GM18508 (cell line): ENCODE results near the gene FOXM1.
"Not testable (repeated sequence)": the region's sequence is repeated elsewhere in the genome, so short reads cannot be mapped to it uniquely, and the experiment has no call there.

Experiments used
- ATAC-seq: cut with Tn5 transposase; IDR thresholded peaks from one replicate; pipeline ENCODE4 v1.9.1; 2021; ENCODE audit warnings: moderate number of reproducible peaks; ENCODE audit not compliant: insufficient read depth, unreplicated experiment

The FOXM1 gene

DNA sequence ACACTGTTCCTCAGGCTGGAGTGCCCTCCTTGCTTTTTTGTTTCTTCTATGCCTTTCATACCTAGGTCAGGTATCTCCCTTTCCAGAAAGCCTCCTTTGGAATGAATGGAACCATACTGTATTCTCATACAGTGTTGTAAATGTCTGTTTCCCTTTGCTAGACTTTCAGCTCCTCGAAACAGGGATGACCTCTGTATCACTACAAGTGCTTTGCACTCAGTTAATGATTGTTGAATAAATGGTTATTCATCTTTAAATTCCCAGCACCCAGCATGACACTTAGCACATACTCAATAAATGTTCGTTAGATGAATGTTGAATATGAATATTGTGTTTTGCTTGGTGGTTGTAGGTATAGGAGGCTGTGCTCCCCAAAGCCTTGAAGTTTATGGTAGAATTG is 7.8 kb upstream of the FOXM1 start:
- ATAC-seq = no peak

DNA sequence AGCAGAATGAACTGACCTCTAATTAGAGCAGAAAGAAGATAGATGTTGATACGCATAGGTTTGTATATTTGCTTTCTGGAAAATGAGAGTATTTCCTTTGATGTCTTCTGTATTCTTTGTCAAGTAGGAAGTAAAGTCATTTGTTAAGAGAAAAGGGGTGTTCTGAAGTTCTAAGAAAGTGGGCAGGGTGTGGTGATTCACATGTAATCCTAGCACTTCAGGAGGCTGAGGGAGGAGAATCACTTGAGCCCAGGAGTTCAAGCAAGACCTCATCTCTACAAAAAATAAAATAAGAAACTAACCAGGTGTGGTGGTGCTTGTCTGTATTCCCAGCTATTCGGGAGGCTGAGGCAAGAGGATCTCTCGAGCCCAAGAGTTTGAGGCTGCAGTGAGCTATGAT is 2.9 kb upstream of the FOXM1 start:
- no peak for ATAC-seq

DNA sequence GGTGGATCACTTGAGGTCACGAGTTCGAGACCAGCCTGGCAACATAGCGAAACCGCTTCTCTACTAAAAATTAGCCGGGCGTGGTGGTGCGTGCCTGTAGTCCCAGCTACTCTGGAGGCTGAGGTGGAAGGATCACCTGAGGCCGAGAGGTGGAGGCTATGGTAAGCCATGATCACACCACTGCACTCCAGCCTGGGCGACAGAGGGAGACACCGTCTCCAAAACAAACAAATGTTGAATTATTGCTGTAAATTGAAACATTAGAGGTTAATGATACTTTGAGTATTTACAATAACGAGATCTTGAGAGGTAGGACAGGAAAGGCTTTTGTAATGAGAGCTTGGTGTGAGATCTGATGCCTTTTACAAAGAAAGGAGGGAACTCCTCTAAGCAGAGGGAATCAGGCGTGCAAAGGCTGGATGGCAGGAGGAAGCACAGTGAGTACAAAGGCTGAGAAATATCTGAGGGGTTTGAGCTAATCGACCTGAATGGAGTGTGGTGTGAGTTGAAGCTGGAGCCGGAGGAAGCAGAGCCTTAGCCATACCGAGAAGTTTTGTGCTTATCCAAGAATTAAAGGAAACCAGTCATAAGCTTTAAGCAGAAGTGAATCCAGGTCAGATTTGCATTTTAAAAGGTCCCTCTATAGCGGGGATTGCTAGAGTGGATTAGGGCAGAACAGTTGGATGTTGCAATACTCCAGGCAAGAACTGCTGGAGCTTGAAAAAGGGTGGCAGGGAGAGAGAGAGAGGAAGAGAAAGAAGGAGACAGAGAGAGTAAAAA is 1.2 kb upstream of the FOXM1 start:
- ATAC-seq = no peak

DNA sequence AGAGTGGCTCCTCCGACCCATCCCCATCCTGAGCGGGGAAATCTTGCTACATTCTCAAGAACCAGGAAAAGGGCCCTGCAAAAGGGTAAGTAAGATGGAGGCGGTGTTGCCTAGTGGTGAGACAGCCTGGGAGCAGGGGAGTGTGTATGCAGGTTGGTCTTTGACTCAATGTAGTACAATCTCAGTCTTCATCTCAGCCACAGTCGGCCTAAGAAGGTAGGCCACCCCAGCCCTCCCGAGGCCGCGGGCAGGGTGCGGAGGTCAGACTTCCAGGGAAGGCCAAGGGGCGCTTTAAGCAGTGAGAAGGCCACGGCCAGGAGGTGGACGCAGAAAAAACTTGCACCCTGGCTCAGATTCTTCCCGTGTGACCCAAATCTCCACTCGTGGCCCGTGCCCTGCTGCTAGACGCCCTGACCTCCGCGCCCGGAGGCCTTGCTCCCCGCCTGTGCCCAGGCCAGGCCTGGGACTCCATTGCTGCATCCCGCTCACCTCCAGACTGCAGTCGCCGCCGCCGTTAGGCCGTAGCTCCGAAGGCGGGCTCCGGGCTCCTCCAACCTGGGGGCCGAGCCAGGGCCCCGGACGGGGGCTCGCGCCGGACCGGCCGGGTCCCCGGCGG is 435 bp downstream of the FOXM1 start:
- no peak for ATAC-seq

DNA sequence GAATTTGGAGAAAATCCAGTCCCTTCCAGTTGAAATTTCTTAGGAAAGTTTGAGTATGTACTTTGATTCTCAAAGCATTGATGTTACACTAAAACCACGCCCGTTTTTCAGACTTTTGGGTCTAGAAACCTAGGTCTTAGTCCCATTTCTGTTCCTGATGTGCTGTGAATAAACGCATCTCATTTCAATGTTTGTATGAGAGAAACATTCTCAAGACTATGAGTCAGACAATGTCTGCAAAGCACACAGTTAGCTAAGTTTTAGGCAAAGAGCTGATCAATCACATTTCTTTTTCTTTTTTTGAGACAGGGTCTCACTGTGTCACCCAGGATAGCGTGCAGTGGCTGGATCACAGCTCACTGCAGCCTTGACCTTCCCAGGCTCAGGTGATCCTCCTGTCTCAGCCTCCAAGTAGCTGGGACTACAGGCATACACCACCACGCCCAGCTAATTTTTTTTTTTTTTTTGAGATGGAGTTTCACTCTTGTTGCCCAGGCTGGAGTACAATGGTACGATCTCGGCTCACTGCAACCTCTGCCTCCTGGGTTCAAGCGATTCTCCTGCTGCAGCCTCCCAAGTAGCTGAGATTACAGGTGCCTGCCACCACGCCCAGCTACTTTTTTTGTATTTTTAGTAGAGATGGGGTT is 7.9 kb downstream of the FOXM1 start:
- ATAC-seq = not testable (repeated sequence)

DNA sequence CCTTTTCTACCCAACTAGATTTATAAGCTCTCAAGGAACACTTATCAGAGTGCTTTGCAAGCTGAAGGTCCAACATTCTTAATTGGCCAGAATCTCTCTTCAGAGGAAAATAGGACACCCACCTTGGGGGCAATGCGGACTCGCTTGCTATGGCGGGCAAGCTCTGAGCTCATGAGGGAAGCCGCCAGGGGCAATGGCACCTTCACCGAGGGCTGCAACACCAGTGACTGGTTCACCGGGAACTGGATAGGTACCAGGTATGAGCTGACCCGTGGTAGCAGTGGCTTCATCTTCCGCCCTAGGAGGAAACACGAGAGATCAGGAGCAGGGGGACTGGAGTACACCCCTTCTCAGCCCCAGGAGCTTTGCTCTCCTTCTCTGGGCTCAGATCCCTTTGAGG is 12.8 kb downstream of the FOXM1 start:
- ATAC-seq = no peak

DNA sequence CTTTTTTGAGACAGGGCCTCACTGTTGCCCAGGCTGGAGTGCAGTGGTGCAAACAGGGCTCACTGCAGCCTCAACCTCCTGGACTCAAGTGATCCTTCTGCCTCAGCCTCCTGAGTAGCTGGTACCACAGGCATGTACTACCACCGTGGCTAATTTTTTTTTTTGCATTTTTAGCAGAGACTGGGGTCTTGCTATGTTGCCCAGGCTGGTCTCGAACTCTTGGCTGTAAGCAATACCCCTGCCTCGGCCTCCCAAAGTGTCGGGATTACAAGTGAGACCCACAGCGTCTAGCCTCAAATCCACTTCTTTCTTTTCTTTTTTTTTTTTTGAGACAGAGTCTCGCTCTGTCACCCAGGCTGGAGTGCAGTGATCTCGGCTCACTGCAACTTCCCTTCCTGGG is 13.6 kb downstream of the FOXM1 start:
- not testable (repeated sequence) for ATAC-seq

DNA sequence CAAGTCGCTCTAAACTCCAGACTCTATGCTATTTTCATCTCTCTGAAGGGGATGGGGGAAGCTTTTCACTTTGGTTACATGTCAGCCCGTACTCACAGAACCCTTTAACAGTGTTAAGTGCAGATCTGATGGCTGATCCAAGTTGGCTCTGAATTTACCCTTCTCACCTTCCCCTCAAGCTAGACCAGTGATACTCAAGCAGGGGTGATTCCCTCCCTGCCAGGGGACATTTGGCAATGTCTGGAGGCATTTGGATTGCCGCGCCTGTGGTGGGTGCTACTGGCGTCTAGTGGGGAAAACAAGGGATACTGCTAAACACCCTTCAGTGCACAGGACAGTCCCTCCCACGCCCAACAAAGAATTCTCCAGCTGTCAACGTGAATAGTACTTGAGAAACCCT is 14.1 kb downstream of the FOXM1 start:
- no peak for ATAC-seq

DNA sequence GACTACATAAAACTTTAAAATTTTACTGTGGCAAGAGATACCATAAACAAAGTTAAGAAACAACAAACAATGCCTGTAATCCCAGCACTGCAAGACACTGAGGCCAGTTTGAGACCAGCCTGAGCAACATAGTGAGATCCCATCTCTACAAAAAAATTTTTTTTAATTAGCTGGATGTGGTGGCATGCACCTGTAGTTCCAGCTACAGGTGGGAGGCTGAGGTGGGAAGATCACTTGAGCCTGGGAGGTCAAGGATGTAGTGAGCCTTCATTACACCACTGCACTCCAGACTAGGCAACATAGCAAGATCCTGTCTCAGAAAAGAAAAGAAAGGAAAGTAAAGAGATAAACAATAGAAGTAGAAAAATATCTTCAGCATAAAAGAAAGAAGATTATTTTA is 16.8 kb downstream of the FOXM1 start:
- ATAC-seq = no peak

DNA sequence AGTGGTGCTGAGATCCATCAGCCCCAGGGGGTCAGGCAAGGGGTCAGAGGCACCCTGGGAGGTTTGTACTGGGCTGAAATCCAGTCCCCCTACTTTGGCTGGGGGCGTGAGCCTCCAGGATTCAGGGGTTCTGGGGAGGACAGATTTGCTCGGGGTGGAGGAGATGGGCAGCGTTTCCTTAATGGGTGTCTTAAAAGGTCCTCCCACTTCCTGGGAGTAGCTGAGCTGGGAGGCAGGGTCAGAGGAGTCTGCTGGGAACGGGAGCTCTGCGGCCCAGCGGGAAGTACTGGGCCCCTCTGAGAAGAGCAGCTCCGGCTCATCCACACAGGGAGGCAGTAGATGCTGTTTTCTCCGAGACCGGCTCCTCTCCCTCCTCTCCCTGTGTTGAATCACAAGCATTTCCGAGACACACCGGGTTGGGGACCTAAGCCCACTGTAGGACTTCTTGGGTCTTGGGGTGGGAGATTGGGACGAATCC is 18.0 kb downstream of the FOXM1 start:
- no peak for ATAC-seq

DNA sequence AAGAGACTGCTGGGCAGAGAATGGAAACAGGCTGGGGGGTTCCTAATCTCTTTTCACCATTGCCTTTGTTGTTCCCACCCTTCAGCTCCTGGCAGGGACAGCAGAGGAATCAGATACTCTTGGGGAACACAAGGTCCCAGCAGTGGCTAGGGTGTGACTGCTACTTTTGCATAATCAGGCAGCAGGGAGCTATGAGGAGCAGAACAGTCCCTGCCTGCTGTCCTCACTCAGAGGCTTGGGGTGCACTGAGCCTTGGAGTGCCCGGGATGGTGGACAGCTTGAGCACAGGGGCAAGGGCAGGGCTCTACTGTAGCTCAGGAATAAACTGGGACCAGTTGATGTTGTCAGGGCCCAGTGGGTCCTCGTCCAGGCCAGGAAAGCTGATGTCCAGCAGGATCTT is 18.6 kb downstream of the FOXM1 start:
- no peak for ATAC-seq

DNA sequence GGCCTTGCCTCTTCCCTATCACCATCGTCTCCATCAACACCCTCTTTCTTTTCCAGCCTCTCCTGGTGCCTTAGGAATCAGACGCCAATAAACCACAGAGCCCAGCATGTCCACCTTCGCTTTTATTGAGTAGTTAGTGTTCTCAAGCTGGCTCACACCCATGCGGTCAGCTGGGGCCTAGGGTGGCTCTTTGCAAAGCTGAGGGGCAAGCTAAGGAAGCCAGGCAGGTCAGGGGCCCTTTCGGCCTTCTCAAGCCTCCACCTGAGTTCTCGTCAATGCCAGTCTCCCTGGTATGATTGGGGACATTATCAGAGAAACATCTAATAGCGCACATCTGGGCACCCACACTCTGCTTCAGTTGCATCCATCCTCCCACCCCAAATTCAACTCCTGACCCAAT is 19.4 kb downstream of the FOXM1 start:
- ATAC-seq = no peak

DNA sequence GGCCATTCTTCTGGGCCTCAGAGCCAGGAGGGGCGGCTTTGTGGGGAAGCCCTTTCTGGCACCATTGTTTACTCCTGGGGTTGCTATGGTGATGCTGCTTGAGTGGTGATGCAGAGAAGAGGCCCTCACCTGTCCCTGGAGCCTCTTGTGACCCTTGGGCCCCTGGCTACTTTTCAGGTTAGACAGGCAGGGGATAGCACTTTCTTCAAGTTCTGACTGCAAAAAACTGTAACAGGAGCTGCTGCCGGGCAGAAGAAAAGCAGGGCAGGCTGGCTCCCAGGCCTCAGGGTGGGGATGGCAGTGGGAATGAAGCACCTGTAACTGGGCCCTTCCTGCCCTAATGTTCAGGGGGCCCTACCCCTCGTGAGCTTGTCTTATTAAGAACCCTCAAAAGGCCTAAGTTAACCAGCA is 19.9 kb downstream of the FOXM1 start, which contains the start of gene TEX52:
TSS of gene TEX52 (minus strand) at position 19 of the 411 bp plus-strand sequence. CDS start at position 6, 13 bp downstream.
- ATAC-seq = no peak

DNA sequence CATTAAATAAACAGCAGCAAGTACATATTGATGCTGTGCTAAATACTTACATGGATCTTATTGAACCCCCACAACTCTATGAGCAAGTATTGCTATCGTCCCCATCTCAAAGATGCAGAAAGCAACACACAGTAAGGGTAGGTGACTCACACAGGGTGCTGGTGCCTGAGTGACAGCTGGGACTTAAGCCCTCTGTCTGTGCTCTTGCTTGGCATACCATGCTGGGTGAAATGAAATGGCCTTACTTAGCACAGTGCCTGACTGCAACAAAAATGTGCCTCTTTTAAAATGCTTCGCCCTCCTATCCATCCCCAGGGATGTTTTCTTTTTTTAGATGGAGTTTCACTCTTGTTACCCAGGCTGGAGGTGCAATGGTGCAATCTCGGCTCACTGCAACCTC is 20.9 kb downstream of the FOXM1 start:
- ATAC-seq = no peak

DNA sequence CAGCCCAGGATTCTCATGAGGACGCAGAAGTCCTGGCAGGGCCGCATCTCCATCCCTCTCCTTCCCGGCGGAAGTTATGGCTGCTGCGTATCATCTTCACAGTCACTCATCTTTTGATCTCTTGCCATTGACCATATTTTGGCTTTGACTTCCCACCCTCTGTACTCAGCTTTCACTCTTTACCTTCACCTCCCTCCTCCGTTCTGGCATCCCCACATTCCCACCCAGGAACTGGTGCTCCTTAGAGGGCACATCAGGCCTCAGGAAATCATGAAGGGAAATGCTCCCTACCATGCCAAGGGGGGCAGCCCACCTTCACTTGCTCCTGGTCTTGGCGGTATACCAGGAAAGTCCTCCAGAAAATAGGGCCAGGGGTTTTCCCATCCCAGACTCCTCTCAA is 21.4 kb downstream of the FOXM1 start:
- no peak for ATAC-seq

DNA sequence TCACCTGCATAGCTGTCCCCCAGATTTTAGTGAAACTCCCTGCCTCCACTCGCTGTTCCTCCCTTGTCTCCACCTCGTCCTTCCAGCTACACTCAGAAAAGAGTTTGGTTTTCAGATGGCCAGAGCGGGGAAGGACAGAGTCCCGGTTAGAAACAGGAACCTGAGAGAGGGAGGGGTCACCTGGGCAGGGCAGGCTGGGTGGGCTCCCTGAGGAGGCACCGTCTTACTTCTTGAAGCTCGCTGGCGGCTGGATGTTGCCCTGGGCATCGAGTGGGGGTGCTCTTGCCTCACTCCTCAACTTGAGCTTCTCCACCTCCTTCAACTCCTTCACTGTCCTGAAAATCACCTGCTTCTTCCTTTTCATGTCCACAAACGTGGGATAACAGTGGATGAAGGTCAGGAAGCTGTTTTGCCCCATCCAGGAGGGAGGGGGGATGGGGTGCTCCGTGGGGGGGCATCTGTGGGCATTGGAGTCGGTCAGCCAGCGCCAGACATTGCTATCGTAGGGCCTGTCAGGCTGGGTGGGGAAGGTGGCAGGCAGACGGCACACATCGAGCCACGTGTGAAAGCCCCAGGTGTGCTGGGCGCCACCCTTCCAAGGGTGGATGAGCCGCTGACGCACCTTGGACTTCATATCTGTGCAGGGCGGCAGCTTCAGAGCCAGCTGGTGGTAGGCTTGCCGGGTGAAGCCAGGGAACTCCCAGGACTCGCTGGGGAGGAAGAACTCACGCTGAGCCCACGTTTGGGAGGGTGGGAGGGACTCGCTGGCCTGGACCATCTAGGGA is 22.1 kb downstream of the FOXM1 start:
- no peak for ATAC-seq

DNA sequence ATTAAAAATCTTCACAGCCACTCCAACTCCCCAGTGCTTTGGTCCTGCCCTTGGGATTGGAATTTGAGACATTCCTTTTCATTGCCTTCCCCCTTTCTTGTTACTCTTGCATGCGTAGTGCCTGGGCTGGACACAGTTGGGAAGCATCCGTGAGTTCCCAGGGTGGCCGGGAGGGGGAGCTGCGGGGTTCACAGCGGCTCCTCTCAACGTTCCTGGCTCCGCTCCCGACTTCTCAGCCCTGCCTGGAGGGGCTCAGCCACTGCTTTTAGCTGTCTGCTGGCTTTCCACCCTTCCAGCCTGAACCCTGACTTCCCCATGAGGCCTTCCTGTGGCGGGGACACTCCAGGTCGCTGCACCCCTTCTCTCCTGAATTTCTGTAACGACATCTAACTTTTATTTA is 23.3 kb downstream of the FOXM1 start:
- no peak for ATAC-seq

DNA sequence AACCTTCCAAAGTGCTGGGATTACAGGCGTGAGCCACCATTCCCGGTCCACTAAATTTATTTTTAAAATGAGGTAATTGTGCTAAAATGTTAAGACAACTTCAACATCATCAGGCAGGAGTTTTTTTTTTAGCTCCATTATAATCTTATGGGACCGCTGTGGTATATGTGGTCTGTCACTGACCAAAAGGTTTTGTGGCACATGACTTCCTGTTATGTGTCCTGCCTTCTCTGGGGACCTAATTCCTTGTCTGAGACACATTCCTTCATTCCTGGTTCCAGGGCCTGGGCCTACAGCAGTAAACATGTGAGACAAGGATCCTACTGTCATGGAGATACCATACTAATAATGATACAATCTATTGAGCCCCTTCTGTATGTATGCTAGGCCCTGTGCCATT is 25.0 kb downstream of the FOXM1 start:
- no peak for ATAC-seq

DNA sequence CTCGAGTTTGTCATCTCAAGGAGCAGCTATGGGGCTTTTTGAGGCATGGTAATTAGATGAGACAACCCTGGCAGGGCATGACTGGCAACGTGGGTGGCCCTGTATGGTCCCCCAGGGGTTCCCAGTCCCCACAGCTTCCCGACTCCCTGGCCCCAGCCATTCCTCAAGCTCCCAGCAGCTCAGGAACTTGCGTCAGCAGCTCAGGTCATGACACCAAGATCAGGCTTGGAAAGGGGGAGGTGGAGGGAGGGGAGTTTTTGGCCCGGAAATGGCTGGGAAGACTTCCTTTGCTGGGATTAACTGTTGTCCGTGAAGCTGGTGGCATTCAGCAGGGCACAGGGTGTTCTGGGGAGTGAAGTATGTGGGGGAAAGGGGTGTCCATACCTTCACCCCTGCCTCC is 31.7 kb downstream of the FOXM1 start:
- ATAC-seq = no peak

DNA sequence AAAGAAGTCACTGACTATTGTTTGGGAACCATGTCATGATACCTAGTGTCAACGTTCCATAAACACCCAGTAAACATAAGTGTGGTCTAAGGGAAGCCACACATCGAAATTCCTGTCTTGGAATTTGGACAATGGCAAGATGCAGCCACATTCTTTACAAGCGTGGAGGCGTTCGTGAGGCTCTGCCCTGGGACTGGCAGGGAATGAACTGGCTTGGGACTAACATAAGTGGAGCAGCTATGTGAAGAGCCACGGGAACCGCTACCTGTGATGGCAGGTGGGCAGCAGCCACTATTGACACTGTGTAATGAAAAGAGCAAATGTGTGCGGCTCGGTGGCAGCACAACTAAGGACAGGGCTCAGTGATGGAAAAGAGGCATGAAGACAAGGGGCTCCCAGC is 32.2 kb downstream of the FOXM1 start:
- no peak for ATAC-seq

DNA sequence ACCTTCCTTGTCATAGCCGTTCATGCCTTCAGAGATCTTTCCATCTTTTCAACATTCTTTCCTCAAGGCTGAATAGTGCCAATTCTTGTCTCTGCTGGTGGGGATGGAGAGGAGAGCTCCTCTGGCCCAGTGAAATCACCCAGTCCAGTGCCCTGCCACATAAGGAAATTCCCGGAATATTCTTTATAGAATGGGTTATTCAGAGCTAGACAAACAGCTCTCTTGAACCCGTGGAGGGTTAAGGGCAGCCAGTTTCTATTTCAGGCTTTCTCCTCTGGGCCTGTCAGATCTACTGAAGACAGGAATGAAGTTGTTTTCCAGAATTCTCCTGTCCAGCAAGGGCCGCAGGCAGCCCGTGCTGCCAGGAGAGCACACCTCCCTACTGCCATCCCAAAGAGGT is 34.0 kb downstream of the FOXM1 start:
- no peak for ATAC-seq
